Measurements from ENCODE around the gene PACS1.
"Not testable (repeated sequence)": the region's sequence is repeated elsewhere in the genome, so short reads cannot be mapped to it uniquely, and the experiment has no call there.

GRCh38 chr11:66277064-66277463 is 207.0 kb downstream of the PACS1 start:
- TF ChIP-seq, protein P1, sequence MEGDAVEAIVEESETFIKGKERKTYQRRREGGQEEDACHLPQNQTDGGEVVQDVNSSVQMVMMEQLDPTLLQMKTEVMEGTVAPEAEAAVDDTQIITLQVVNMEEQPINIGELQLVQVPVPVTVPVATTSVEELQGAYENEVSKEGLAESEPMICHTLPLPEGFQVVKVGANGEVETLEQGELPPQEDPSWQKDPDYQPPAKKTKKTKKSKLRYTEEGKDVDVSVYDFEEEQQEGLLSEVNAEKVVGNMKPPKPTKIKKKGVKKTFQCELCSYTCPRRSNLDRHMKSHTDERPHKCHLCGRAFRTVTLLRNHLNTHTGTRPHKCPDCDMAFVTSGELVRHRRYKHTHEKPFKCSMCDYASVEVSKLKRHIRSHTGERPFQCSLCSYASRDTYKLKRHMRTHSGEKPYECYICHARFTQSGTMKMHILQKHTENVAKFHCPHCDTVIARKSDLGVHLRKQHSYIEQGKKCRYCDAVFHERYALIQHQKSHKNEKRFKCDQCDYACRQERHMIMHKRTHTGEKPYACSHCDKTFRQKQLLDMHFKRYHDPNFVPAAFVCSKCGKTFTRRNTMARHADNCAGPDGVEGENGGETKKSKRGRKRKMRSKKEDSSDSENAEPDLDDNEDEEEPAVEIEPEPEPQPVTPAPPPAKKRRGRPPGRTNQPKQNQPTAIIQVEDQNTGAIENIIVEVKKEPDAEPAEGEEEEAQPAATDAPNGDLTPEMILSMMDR (conservative IDR thresholded peaks at IDR 0.05 in 1 of 2, IDR thresholded peaks at IDR 0.05 in 1 of 2; ENCODE audit: low read depth in 1 of 2, low read length in 2 of 2): not testable (repeated sequence)
- not testable (repeated sequence) for TF ChIP-seq EZH2 (IDR thresholded peaks at IDR 0.05; ENCODE audit: low read length, missing control alignments)

Data from fibroblast of lung (primary cell).